GM04504 (cell line): ENCODE results near the gene IZUMO4.
"Not testable (repeated sequence)": the region's sequence is repeated elsewhere in the genome, so short reads cannot be mapped to it uniquely, and the experiment has no call there.

Experiments used
- DNase-seq: peaks from one replicate; pipeline ENCODE4 v3.0.0-alpha.2; 2012; ENCODE audit warnings: low read depth

IZUMO4 gene

GRCh38 chr19:2081873-2082810, 14.6 kb upstream of the IZUMO4 start:
- no peak for DNase-seq

- DNase-seq, result no peak
Observed at GRCh38 chr19:2083174-2083854, 13.4 kb upstream of the IZUMO4 start.

GRCh38 chr19:2084993-2085720, 11.6 kb upstream of the IZUMO4 start:
- DNase-seq, result no peak

- not testable (repeated sequence) for DNase-seq
Observed at GRCh38 chr19:2086695-2087620, 9.8 kb upstream of the IZUMO4 start.

- DNase-seq, result no peak
Observed at GRCh38 chr19:2087621-2088100, 9.1 kb upstream of the IZUMO4 start.

GRCh38 chr19:2089001-2089711, 7.6 kb upstream of the IZUMO4 start:
- DNase-seq, result no peak

GRCh38 chr19:2089727-2090053, 7.0 kb upstream of the IZUMO4 start:
- no peak for DNase-seq

DNA sequence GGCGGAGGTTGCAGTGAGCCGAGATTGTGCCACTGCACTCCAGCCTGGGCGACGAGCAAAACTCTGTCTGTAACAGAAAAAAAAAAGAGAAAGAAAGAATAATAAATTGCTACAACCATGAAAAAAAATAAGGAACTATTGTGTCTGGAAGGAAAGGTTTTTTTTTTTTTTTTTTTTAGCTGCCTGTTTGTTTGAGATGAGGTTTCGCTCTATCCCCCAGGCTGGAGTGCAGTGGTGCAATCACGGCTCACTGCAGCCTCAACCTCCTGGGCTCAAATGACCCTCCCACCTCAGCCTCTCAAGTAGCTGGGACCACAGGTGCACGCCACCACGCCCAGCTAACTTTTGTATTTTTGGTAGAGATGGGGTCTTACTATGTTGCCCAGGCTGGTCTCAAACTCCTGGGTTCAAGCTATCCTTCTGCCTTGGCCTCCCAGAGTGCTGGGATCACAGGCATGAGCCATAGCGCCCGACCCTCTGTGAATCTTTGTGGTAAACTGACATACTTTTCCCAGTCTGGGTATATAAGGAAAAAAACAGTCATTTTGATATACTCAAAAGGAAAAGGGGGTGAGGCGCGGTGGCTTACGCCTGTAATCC, 4.7 kb upstream of the IZUMO4 start:
- DNase-seq, result not testable (repeated sequence)

- DNase-seq, result peak; percentile 86
Observed at GRCh38 chr19:2096034-2096479, 658 bp upstream of the IZUMO4 start, which contains the start of gene MOB3A. MOB3A (minus strand) TSS chr19:2096326; CDS start chr19:2078560, 17,766 bp downstream.

DNA sequence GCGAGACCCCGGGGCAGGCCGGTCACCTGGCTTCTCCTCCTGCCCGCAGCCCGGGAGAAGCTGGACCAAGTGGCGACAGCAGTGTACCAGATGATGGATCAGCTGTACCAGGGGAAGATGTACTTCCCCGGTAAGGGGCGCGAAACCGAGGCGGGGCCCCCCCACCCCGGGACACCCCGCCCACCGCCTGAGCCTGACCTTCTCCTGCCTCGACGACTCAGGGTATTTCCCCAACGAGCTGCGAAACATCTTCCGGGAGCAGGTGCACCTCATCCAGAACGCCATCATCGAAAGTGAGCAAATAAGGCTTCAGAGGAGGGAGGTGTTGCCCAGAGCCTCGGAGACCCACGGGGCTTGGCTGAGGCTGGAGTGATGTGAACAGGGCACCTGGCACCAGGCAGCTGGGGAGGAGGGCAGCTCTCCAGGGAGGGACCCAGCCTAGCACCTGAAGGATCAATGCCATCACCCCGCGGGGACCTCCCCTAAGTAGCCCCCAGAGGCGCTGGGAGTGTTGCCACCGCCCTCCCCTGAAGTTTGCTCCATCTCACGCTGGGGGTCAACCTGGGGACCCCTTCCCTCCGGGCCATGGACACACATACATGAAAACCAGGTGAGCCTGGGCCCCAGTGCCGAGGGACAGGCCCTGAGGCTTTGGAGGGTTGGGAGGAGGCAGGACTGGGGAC, 629 bp downstream of the IZUMO4 start:
- DNase-seq, result no peak

DNA sequence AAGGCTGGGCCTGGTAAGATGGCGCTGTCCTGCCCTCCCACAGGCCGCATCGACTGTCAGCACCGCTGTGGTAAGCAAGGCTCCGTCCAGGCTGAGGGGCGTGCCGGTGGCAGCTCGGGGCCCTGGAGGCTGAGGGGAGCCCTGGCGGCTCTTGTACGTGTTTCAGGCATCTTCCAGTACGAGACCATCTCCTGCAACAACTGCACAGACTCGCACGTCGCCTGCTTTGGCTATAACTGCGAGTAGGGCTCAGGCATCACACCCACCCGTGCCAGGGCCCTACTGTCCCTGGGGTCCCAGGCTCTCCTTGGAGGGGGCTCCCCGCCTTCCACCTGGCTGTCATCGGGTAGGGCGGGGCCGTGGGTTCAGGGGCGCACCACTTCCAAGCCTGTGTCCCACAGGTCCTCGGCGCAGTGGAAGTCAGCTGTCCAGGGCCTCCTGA, 1.2 kb downstream of the IZUMO4 start:
- DNase-seq, result no peak

GRCh38 chr19:2099054-2099501, 2.4 kb downstream of the IZUMO4 start:
- DNase-seq, result no peak

- no peak for DNase-seq
Observed at GRCh38 chr19:2099937-2100718, 3.4 kb downstream of the IZUMO4 start.

GRCh38 chr19:2100719-2101061, 4.0 kb downstream of the IZUMO4 start:
- no peak for DNase-seq

- DNase-seq, result no peak
Observed at GRCh38 chr19:2101417-2102335, 5.0 kb downstream of the IZUMO4 start.

DNA sequence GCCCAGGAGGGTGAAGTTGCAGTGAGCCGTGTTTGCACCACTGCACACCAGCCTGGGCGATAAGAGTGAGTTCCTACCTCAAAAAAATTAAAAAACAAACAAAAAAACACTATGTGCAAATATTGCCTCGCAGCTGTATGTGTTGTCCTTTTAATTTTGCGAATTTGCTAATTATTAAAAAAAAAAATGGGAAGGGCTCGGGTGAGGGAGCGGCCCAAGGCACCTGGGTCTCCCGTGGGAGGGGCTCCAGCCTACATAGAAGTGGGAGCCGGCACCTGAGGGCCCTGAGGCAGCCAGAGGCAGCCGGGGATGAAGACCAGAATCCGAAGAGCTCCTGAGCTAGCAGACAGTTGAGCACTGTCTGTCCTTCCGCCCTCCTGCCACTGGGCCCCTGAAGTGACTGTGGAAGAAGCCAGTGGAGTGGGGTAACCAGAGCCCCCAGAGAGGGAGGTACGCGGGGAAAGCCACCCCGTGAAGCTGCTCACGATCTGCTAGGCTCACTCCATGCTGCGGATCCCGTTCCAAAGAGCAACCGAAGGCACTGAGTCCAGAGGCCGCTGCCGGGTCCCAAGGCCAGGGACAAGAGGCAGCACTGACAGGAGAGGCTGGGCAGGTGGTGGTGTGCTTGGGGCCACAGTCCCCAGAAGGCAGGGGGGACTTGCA, 6.5 kb downstream of the IZUMO4 start:
- DNase-seq, result no peak
